ENCODE data around the gene AP1M1.

- TF ChIP-seq CTCF (IDR thresholded peaks at IDR 0.05) (no peak), EP300 (IDR thresholded peaks at IDR 0.05) (no peak), POLR2A (IDR thresholded peaks at IDR 0.05) (no peak), POLR2AphosphoS5 (IDR thresholded peaks at IDR 0.05) (no peak)
These were observed 36.3 kb downstream of the AP1M1 start for GRCh38 chr19:16233836-16234551.
